Measurements from ENCODE around the gene METTL22. TPM values are rescaled to one million over a fixed set of nuclear protein-coding genes. Genes with fewer than 3 reads are reported as not detected.

The METTL22 gene
- total RNA-seq, 1 experiment from 2014 or later = 39.8 TPM

- no peaks in the 10 kb centered on the region for H3K4me1 Mint-ChIP-seq (ENCODE audit: low read depth, unreplicated experiment)
- H3K27me3 Mint-ChIP-seq (ENCODE audit: insufficient read depth, unreplicated experiment) = no peaks in the 10 kb centered on the region
- ChIA-PET POLR2A (no interaction called here), CTCF (no interaction called here)
- H3K27me3 ChIP-seq (replicated peaks; ENCODE audit: control insufficient read depth, insufficient read depth, low read length) = no peaks in the 10 kb centered on the region
- TF ChIP-seq CTCF (IDR thresholded peaks at IDR 0.05; ENCODE audit: insufficient read depth in 1 of 2, low read depth in 1 of 2, low read length in 1 of 2, severe bottlenecking in 1 of 2, unreplicated experiment in 1 of 2) = no peak
- peaks cover 14% of the 10 kb centered on the region for H3K9me3 ChIP-seq
- H3K27ac Mint-ChIP-seq (ENCODE audit: unreplicated experiment) = no peak overlapping the region
- H3K4me3 ChIP-seq (ENCODE audit: low read depth, low read length) = no peak overlapping the region
- H3K36me3 ChIP-seq (ENCODE audit: control insufficient read depth, insufficient read depth, low read length) = no peaks in the 10 kb centered on the region
- peaks cover 21% of the 10 kb centered on the region for H3K9me3 Mint-ChIP-seq (ENCODE audit: unreplicated experiment)
- no TSS peak for BruUV-seq (replicated peaks)
- intact Hi-C loops (cut with micrococcal nuclease; ENCODE audit: unreplicated experiment) = no loop called here
- 0 out of 2 replicates have a peak, but pooled peaks cover 2% of the 10 kb centered on the region for H3K4me1 ChIP-seq
- H3K36me3 Mint-ChIP-seq (ENCODE audit: insufficient read depth, unreplicated experiment) = peaks cover 17% of the 10 kb centered on the region
- DNase-seq = no peak
- H3K4me3 Mint-ChIP-seq (ENCODE audit: unreplicated experiment) = no peak overlapping the region
Observed at GRCh38 chr16:8686031-8686621, 64.6 kb downstream of the METTL22 start.

GRCh38 chr16:8686879-8687278 lies 65.4 kb downstream of the METTL22 start:
- no peak for TF ChIP-seq CTCF (IDR thresholded peaks at IDR 0.05; ENCODE audit: insufficient read depth in 1 of 2, low read depth in 1 of 2, low read length in 1 of 2, severe bottlenecking in 1 of 2, unreplicated experiment in 1 of 2)
- H3K27me3 ChIP-seq (replicated peaks; ENCODE audit: control insufficient read depth, insufficient read depth, low read length) = no peaks in the 10 kb centered on the region
- BruUV-seq (replicated peaks) = no TSS peak
- intact Hi-C loops (cut with micrococcal nuclease; ENCODE audit: unreplicated experiment) = no loop called here
- peaks cover 17% of the 10 kb centered on the region for H3K36me3 Mint-ChIP-seq (ENCODE audit: insufficient read depth, unreplicated experiment)
- no peak overlapping the region for H3K4me3 ChIP-seq (ENCODE audit: low read depth, low read length)
- CTCF ChIA-PET = no interaction called here
- H3K4me3 Mint-ChIP-seq (ENCODE audit: unreplicated experiment) = no peak overlapping the region
- H3K36me3 ChIP-seq (ENCODE audit: control insufficient read depth, insufficient read depth, low read length) = no peaks in the 10 kb centered on the region
- no peak for DNase-seq
- no peaks in the 10 kb centered on the region for H3K4me1 ChIP-seq
- peaks cover 21% of the 10 kb centered on the region for H3K9me3 Mint-ChIP-seq (ENCODE audit: unreplicated experiment)
- H3K9me3 ChIP-seq = peaks cover 14% of the 10 kb centered on the region
- POLR2A ChIA-PET = no interaction called here
- H3K4me1 Mint-ChIP-seq (ENCODE audit: low read depth, unreplicated experiment) = no peaks in the 10 kb centered on the region
- no peak overlapping the region for H3K27ac Mint-ChIP-seq (ENCODE audit: unreplicated experiment)
- no peaks in the 10 kb centered on the region for H3K27me3 Mint-ChIP-seq (ENCODE audit: insufficient read depth, unreplicated experiment)

DNA sequence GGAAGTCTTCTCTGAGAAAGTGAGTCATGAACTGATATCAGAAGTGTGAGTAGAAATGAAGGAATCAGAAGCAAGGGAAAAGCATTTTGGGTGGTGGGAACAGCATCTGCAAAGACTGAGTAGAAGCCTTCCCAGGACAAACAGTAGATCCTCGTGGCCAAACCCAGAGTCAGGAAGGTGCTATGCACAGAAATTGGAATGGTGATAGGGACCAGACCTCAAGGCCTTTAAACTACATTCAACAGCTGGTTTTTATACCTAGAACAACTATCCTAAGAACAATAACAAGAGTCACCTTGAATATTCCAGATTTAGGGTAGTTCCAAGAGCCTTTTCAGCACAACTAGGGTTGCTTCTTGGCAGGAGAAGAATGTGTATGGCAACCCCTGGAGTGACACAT lies 68.2 kb downstream of the METTL22 start:
- no TSS peak for BruUV-seq (replicated peaks)
- CTCF ChIA-PET = no interaction called here

More for the DNA sequence above, 68.2 kb downstream of the METTL22 start:
- no peak for TF ChIP-seq CTCF (IDR thresholded peaks at IDR 0.05; ENCODE audit: insufficient read depth in 1 of 2, low read depth in 1 of 2, low read length in 1 of 2, severe bottlenecking in 1 of 2, unreplicated experiment in 1 of 2)
- POLR2A ChIA-PET = no interaction called here
- no peaks in the 10 kb centered on the region for H3K4me1 Mint-ChIP-seq (ENCODE audit: low read depth, unreplicated experiment)
- Histone ChIP-seq H3K27me3 (replicated peaks; ENCODE audit: control insufficient read depth, insufficient read depth, low read length) (no peaks in the 10 kb centered on the region), H3K9me3 (peaks cover 14% of the 10 kb centered on the region), H3K4me3 (ENCODE audit: low read depth, low read length) (no peak overlapping the region), H3K4me1 (no peaks in the 10 kb centered on the region), H3K36me3 (ENCODE audit: control insufficient read depth, insufficient read depth, low read length) (no peaks in the 10 kb centered on the region)
- no peak overlapping the region for H3K27ac Mint-ChIP-seq (ENCODE audit: unreplicated experiment)
- peaks cover 27% of the 10 kb centered on the region for H3K36me3 Mint-ChIP-seq (ENCODE audit: insufficient read depth, unreplicated experiment)
- H3K27me3 Mint-ChIP-seq (ENCODE audit: insufficient read depth, unreplicated experiment) = no peaks in the 10 kb centered on the region
- no peak overlapping the region for H3K4me3 Mint-ChIP-seq (ENCODE audit: unreplicated experiment)
- intact Hi-C loops (cut with micrococcal nuclease; ENCODE audit: unreplicated experiment) = no loop called here
- peaks cover 21% of the 10 kb centered on the region for H3K9me3 Mint-ChIP-seq (ENCODE audit: unreplicated experiment)
- no peak for DNase-seq

All from Caco-2 (cell line).